M059J (cell line): ENCODE measurements around the gene LSM2. TPM values are rescaled to one million over a fixed set of nuclear protein-coding genes. Genes with fewer than 3 reads are reported as not detected.
A peak's percentile ranks its signal among the peaks of the same experiment; 100 is the strongest.
"Not testable (repeated sequence)": the region's sequence is repeated elsewhere in the genome, so short reads cannot be mapped to it uniquely, and the experiment has no call there.

ENCODE experiments used
- DNase-seq: peaks from one replicate; pipeline ENCODE4 v3.0.0-alpha.2; 2012; ENCODE audit warnings: low read depth
- total RNA-seq: library from RNA; depleted of rRNA; stranded (reverse); fragments of >200 nt; shearing (Covaris generic); gene quantifications from 2 replicates; pipeline ENCODE4 v1.2.3, GENCODE V29; 2014; rRNA removed

LSM2 gene
- total RNA-seq, result 162 and 306 TPM in 2 replicates

GRCh38 chr6:31806470-31807272 lies at the start of gene LSM2:
Gene LSM2, minus strand, starts transcription at chr6:31806966. Its CDS starts 209 bp downstream, at chr6:31806757.
- DNase-seq, result peak; percentile 99

GRCh38 chr6:31851980-31852718 lies 45.4 kb upstream of the LSM2 start:
- not testable (repeated sequence) for DNase-seq

- DNase-seq, result no peak
These were observed 44.7 kb upstream of the LSM2 start for GRCh38 chr6:31851485-31851832.

GRCh38 chr6:31850765-31851484 lies 44.2 kb upstream of the LSM2 start:
- DNase-seq, result no peak

GRCh38 chr6:31847276-31847978 lies 40.7 kb upstream of the LSM2 start:
- DNase-seq, result no peak

- no peak for DNase-seq
These were observed 37.7 kb upstream of the LSM2 start for GRCh38 chr6:31844507-31844906.

GRCh38 chr6:31842053-31842452 lies 35.3 kb upstream of the LSM2 start:
- DNase-seq, result peak; percentile 36

- not testable (repeated sequence) for DNase-seq
These were observed 33.0 kb upstream of the LSM2 start for GRCh38 chr6:31839779-31840126.

- no peak for DNase-seq
These were observed 32.2 kb upstream of the LSM2 start for GRCh38 chr6:31838968-31839367.

- DNase-seq, result not testable (repeated sequence)
These were observed 31.4 kb upstream of the LSM2 start for GRCh38 chr6:31838114-31838553.

- no peak for DNase-seq
These were observed 30.8 kb upstream of the LSM2 start for GRCh38 chr6:31837369-31838113.

GRCh38 chr6:31836474-31837368 lies 30.0 kb upstream of the LSM2 start:
- peak; percentile 45 for DNase-seq

- no peak for DNase-seq
These were observed 29.3 kb upstream of the LSM2 start for GRCh38 chr6:31836047-31836473.

- DNase-seq, result peak; percentile 92
These were observed 27.8 kb upstream of the LSM2 start for GRCh38 chr6:31834367-31835250.

GRCh38 chr6:31831350-31832215 lies 24.8 kb upstream of the LSM2 start:
- peak; percentile 15 for DNase-seq

- DNase-seq, result no peak
These were observed 24.1 kb upstream of the LSM2 start for GRCh38 chr6:31830886-31831335.

GRCh38 chr6:31829633-31830283 lies 23.0 kb upstream of the LSM2 start:
- DNase-seq, result peak; percentile 69
